NCI-H345 treated with DMSO at 0.1 percent for 48 hours (cell line): ENCODE results near the gene TAF11L9.
"Not testable (repeated sequence)": the region's sequence is repeated elsewhere in the genome, so short reads cannot be mapped to it uniquely, and the experiment has no call there.

ENCODE experiments used
- DNase-seq: peaks from one replicate; lab custom pipeline; 2025; ENCODE audit not compliant: unreplicated experiment; lab: John Stamatoyannopoulos, UW

The TAF11L9 gene

DNA sequence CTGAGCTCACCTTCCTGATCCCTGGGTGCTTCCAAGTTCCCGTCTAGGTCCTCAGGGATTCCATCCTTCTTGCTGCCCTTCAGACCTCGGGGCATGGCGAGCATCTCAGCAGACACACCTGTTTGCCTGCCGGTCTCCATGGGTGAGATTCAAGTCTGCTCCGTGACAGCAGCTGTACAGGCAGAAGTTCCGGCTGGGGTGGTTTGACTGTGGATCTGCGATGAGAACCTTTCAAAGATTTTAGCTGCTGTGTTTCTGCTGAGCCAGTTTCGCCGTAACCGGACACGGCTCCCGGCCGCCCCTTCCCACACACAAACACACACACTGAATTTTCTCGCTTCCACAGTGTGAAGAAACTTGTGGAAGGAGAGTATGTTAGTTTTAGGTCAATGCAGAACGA, at the start of gene TAF11L9:
TSS of gene TAF11L9 (minus strand) at position 140 of the 400 bp plus-strand sequence.
- not testable (repeated sequence) for DNase-seq

GRCh38 chr5:17634160-17634559, 40.0 kb upstream of the TAF11L9 start, which contains the start of gene TAF11L14:
TAF11L14 (plus strand) TSS chr5:17634460.
- DNase-seq = no peak

DNA sequence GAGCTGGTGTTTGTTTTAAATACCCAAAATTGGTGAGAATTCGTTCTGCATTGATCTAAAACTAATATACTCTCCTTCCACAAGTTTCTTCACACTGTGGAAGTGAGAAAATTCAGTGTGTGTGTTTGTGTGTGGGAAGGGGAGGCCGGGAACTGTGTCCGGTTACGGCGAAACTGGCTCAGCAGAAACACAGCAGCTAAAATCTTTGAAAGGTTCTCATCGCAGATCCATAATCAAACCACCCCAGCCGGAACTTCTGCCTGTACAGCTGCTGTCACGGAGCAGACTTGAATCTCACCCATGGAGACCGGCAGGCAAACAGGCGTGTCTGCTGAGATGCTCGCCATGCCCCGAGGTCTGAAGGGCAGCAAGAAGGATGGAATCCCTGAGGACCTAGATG, 37.6 kb upstream of the TAF11L9 start, which contains the start of gene TAF11L13:
TSS of gene TAF11L13 (plus strand) at position 301 of the 400 bp plus-strand sequence.
- not testable (repeated sequence) for DNase-seq

GRCh38 chr5:17625686-17626085, 31.5 kb upstream of the TAF11L9 start:
- no peak for DNase-seq

GRCh38 chr5:17620627-17621026, 26.4 kb upstream of the TAF11L9 start:
- no peak for DNase-seq

GRCh38 chr5:17619354-17619753, 25.2 kb upstream of the TAF11L9 start:
- no peak for DNase-seq

DNA sequence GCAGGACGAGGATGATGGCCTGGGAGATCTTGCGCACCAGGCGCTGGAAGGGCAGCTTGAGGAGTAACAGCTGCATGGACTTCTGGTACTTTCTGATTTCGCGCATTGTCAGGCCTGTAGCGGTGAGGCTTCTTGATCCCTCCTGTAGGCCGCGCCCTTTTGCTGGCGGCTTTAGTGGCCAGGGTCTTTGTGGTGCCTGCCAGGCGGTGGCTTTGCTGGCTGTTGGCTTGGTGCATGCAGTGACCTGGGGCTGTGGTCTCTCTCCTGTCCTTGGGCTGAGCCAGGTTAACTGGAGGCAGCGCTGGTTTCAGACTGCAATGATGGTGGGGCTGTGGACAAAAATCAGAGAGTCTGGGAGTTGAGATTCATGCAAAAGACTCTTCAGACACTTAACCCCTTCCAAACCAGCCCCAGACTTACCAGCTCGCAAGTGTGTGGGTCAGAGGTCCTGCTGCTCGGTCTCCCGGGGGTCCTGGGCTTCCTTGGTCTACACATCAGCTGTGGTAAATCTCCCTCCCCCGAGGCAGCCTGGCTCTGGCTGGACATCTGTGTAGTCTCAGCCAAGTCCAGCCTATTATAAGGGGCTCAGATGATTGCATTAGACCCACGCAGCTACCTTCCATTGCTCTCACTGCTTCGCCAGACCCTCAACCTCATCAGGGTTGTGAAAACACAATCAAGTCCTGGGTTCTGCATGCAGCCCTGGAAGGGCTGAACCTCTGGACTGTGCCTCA, 20.8 kb upstream of the TAF11L9 start:
- no peak for DNase-seq

DNA sequence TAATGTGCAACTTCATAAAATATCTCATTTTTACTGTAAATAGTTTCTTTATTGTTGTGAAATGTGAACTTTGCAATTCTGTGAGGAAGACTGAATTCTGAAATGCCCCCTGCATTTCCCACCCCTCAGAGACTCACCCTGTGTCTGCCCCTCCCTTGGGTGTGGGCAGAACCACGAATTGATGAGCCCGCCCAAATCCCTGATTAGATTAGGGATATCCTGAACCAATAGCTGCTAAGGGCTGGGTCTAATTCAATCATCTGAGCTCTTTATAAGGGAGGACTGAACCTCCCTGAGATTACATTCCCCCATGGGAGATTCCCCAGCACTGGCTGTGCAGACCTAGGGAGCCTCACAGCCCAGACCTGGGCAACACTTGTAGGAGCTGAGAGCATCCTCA, 15.9 kb upstream of the TAF11L9 start, which contains the start of gene TAF11L12:
TSS of gene TAF11L12 (plus strand) at position 301 of the 400 bp plus-strand sequence.
- DNase-seq = not testable (repeated sequence)

DNA sequence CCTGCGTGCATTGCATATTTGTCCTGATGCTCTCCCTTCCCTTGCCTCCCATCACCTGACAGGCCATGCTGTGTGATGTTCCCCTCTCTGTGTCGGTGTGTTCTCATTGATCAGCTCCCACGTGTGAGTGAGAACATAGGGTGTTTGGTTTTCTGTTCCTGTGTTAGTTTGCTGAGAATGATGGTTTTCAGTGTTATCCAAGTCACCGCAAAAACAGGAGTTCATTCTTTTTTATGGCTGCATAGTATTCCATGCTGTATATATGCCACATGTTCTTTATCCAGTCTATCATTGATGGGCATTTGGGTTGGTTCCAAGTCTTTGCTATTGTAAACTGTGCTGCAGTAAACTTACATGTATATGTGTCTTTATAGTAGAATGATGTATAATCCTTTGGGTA, 13.3 kb upstream of the TAF11L9 start:
- not testable (repeated sequence) for DNase-seq

DNA sequence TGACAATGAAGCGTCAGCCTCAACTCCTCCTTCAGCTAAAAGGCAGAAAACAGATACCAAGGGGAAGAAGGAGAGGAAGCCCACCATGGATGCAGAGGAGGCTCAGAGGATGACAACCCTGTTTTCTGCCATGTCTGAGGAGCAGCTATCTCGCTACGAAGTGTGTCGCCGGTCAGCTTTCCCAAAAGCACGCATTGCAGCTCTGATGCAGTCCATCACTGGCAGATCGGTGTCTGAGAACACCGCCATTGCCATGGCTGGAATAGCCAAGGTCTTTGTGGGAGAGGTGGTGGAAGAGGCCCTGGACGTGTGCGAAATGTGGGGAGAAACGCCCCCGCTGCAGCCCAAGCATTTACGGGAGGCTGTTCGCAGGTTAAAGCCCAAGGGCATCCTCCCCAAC, 10.8 kb upstream of the TAF11L9 start:
- no peak for DNase-seq

- DNase-seq = not testable (repeated sequence)
Observed at GRCh38 chr5:17603880-17604279, 9.7 kb upstream of the TAF11L9 start, which contains the start of gene TAF11L11. TAF11L11 (plus strand) TSS chr5:17604183.

DNA sequence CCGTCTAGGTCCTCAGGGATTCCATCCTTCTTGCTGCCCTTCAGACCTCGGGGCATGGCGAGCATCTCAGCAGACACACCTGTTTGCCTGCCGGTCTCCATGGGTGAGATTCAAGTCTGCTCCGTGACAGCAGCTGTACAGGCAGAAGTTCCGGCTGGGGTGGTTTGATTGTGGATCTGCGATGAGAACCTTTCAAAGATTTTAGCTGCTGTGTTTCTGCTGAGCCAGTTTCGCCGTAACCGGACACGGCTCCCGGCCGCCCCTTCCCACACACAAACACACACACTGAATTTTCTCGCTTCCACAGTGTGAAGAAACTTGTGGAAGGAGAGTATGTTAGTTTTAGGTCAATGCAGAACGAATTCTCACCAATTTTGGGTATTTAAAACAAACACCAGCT, 3.5 kb upstream of the TAF11L9 start, which contains the start of gene TAF11L10:
TSS of gene TAF11L10 (minus strand) at position 101 of the 400 bp plus-strand sequence.
- not testable (repeated sequence) for DNase-seq

DNA sequence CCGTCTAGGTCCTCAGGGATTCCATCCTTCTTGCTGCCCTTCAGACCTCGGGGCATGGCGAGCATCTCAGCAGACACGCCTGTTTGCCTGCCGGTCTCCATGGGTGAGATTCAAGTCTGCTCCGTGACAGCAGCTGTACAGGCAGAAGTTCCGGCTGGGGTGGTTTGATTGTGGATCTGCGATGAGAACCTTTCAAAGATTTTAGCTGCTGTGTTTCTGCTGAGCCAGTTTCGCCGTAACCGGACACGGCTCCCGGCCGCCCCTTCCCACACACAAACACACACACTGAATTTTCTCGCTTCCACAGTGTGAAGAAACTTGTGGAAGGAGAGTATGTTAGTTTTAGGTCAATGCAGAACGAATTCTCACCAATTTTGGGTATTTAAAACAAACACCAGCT, 3.3 kb downstream of the TAF11L9 start, which contains the start of gene TAF11L8:
TSS of gene TAF11L8 (minus strand) at position 101 of the 400 bp plus-strand sequence.
- not testable (repeated sequence) for DNase-seq

DNA sequence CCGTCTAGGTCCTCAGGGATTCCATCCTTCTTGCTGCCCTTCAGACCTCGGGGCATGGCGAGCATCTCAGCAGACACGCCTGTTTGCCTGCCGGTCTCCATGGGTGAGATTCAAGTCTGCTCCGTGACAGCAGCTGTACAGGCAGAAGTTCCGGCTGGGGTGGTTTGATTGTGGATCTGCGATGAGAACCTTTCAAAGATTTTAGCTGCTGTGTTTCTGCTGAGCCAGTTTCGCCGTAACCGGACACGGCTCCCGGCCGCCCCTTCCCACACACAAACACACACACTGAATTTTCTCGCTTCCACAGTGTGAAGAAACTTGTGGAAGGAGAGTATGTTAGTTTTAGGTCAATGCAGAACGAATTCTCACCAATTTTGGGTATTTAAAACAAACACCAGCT, 8.5 kb downstream of the TAF11L9 start, which contains the start of gene TAF11L7:
TSS of gene TAF11L7 (minus strand) at position 101 of the 400 bp plus-strand sequence.
- not testable (repeated sequence) for DNase-seq
